ENCODE measurements around the gene CABP5. TPM values are rescaled to one million over a fixed set of nuclear protein-coding genes. Genes with fewer than 3 reads are reported as not detected.
"Not testable (repeated sequence)": the region's sequence is repeated elsewhere in the genome, so short reads cannot be mapped to it uniquely, and the experiment has no call there.

The CABP5 gene
- total RNA-seq = not detected

DNA sequence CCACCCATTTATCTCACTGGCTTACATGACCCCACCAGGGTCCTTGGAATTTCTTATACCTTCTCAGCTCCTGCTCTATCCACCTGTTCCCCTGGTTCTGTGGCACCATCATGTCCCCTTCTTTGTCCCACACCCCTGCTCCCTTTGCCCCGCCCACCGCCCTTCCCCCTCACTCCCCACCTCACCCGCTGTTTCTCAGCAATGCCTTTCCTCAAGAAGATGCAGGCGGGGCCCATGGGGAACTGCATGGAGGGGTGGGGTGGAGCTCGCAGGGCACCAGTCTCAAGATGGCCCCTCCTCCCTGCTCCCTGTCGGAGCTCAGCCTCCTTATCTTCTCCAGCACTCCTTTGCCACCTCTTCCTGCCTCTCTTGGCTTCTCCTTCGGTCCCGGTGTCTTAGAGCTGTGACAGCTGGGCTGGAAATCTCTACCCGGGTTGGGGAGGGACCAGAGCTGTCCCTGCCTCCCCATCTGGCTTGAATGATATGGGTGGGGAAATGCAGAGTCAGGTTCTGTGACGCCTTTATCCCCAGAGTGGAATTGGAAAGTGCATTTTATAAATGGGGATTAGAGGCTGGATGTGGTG, at the start of gene CABP5:
Gene CABP5 (minus strand): TSS at position 405 of the 584 bp plus-strand sequence. CDS start 157 bp downstream, at position 248.
- no peaks in the 10 kb centered on the region for H3K9me3 ChIP-seq
- intact Hi-C loops (cut with DNase I) = no loop called here
- H3K27me3 ChIP-seq = no peaks in the 10 kb centered on the region
- H3K4me1 ChIP-seq = no peaks in the 10 kb centered on the region
- no peak within 1 kb of the TSS for H3K4me3 ChIP-seq
- TF ChIP-seq, protein P1, sequence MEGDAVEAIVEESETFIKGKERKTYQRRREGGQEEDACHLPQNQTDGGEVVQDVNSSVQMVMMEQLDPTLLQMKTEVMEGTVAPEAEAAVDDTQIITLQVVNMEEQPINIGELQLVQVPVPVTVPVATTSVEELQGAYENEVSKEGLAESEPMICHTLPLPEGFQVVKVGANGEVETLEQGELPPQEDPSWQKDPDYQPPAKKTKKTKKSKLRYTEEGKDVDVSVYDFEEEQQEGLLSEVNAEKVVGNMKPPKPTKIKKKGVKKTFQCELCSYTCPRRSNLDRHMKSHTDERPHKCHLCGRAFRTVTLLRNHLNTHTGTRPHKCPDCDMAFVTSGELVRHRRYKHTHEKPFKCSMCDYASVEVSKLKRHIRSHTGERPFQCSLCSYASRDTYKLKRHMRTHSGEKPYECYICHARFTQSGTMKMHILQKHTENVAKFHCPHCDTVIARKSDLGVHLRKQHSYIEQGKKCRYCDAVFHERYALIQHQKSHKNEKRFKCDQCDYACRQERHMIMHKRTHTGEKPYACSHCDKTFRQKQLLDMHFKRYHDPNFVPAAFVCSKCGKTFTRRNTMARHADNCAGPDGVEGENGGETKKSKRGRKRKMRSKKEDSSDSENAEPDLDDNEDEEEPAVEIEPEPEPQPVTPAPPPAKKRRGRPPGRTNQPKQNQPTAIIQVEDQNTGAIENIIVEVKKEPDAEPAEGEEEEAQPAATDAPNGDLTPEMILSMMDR (IDR thresholded peaks at IDR 0.05) = no peak
- peaks cover 0 to 14% of the 10 kb centered on the region in 2 donors for H3K36me3 ChIP-seq
- no peak for DNase-seq (ENCODE audit: low spot score in 2 of 2)
- no peak within 1 kb of the TSS for H3K27ac ChIP-seq

DNA sequence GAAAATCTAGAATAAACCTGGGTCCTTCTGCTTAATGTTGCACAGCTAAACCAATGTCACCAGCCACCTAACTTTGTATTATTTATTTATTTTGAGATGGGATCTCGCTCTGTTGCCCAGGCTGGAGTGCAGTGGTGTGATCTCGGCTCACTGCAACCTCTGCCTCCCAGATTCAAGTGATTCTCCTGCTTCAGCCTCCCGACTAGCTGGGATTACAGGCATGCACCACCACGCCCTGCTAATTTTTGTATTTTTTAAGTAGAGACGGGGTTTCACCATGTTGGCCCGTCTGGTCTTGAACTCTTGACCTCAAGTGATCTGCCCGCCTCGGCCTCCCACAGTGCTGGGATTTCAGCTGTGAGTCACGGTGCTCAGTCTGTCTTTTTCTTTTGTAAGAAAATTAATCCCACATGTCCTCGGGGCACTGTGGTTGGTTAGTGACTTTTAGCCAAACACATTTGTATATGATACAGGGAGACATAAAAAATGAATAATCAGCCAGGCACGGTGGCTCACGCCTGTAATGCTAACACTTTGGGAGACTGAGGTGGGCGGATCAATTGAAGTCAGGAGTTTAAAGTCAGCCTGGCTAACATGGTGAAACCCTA, 47.3 kb upstream of the CABP5 start:
- peaks cover 27 to 38% of the 10 kb centered on the region in 2 donors for H3K36me3 ChIP-seq
- DNase-seq (ENCODE audit: low spot score in 2 of 2); H3K4me1 ChIP-seq; H3K27ac ChIP-seq; intact Hi-C loops (cut with DNase I); H3K4me3 ChIP-seq; H3K9me3 ChIP-seq; H3K27me3 ChIP-seq: not testable (repeated sequence)

DNA sequence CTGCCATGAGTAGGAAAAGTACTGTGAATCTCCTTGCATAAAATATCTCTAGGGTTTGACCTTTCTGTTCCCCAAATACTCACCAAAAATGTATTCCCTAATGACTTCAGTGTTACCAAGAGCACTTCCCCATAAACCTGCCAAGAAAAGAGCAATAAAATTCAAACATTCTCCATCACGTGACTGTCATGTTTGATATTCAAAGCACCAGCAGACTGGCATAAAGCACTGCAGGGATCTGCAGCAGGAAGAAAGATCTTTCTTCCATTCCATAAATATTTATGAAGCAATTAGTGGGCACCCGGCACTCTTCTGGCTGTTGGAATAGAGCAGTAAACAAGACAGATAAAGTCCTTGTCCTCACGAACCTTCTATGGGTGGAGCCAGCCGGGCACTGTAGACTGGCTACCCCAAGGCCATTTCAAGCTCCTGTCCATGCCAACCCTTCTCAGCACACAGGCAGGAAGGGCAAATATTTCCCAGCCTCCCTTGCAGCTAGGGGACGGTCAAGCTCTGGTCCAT, 46.5 kb upstream of the CABP5 start:
- Histone ChIP-seq H3K9me3 (no peaks in the 10 kb centered on the region), H3K4me3 (no peak overlapping the region), H3K27ac (no peak overlapping the region), H3K4me1 (no peaks in the 10 kb centered on the region), H3K27me3 (no peaks in the 10 kb centered on the region), H3K36me3 (peaks cover 20 to 30% of the 10 kb centered on the region in 2 donors)
- intact Hi-C loops (cut with DNase I) = no loop called here
- TF ChIP-seq, protein P1 (IDR thresholded peaks at IDR 0.05) = no peak
- no peak for DNase-seq (ENCODE audit: low spot score in 2 of 2)

DNA sequence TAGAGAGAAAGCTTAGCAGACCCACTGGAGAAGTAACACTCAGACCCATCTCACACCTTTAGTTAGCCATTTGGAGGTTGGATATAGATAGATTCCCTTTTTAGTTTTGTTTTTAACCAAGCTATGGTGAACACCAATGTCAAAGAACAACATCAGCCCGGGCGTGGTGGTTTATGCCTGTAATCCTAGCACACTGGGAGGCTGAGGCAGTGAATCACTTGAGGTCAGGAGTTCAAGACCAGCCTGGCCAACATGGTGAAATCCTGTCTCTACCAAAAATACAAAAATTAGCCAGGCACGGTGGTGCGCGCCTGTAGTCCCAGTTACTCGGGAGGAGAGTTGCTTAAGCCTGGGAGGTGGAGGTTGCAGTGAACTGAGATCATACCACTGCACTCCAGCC, 45.1 kb upstream of the CABP5 start:
- H3K27me3 ChIP-seq; H3K4me3 ChIP-seq; H3K4me1 ChIP-seq; DNase-seq (ENCODE audit: low spot score in 2 of 2); H3K27ac ChIP-seq; H3K9me3 ChIP-seq; intact Hi-C loops (cut with DNase I): not testable (repeated sequence)
- peaks cover 7 to 16% of the 10 kb centered on the region in 2 donors for H3K36me3 ChIP-seq

DNA sequence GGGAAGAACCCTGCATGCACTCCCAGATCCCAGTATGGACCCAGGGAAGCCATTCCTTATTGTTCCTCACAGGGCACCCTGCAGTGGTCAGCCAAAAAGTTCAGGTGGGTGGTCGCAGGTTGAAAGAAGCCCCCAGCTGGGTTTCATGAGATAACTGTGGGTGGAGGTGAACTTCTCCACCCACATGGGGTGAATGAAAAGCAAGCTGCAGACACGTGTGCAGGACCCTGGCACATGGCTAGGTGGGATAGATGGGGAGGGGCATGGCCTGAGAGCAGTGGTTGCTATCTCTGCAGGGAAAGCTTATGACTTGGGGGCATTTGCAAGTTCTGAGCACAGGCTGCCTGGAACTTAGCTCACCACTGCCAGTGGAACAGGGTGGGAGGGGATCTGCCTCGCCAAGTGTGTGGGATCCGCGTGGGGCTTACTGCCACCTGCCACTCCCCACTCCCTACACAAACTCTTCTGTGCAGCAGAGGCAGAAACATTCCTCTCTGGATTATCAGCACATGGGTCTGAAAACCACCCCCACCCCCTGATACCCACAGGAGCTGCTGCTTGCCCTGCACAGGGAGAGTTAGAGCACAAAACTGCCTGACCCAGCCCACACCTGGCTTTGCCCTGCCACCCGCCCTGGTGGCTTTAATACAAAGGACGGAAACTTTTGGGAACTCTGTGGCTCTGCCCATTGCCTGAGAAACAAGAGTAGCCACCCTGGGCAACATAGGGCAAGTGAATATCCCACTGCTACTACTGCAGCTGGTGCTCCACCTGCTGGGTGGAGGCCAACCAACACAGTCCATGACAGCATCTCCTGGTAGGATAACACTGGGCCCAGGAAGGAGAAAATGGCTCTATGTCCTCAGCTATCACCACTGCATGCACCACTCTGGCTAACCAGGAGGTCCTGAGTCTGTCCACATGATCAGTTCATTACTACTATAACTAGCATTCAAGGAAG, 42.3 kb upstream of the CABP5 start:
- Histone ChIP-seq H3K9me3 (no peaks in the 10 kb centered on the region), H3K4me1 (no peaks in the 10 kb centered on the region), H3K36me3 (peaks cover 0 to 3% of the 10 kb centered on the region in 2 donors), H3K4me3 (no peak overlapping the region), H3K27ac (no peak overlapping the region), H3K27me3 (no peaks in the 10 kb centered on the region)
- DNase-seq (ENCODE audit: low spot score in 2 of 2) = no peak
- intact Hi-C loops (cut with DNase I) = no loop called here
- TF ChIP-seq, protein P1 (IDR thresholded peaks at IDR 0.05) = no peak

DNA sequence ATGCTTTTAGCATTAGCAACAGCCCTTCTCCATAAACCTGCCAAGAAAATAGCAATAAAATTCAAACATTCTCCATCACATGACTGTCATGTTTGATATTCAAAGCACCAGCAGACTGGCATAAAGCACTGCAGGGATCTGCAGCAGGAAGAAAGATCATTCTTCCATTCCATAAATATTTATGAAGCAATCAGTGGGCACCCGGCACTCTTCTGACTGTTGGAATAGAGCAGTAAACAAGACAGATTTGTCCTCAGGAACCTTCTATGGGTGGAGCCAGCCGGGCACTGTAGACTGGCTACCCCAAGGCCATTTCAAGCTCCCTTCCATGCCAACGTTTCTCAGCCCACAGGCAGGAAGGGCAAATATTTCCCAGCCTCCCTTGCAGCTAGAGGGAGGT, 41.2 kb upstream of the CABP5 start:
- Histone ChIP-seq H3K27me3 (no peaks in the 10 kb centered on the region), H3K36me3 (peaks cover 0 to 3% of the 10 kb centered on the region in 2 donors), H3K27ac (no peak overlapping the region), H3K4me3 (no peak overlapping the region), H3K9me3 (no peaks in the 10 kb centered on the region), H3K4me1 (no peaks in the 10 kb centered on the region)
- intact Hi-C loops (cut with DNase I) = no loop called here
- no peak for DNase-seq (ENCODE audit: low spot score in 2 of 2)
- TF ChIP-seq, protein P1 (IDR thresholded peaks at IDR 0.05) = no peak

Data from ascending aorta (tissue), 2 donors.